H1 (cell line): Measurements from ENCODE around the gene LBH. TPM values are rescaled to one million over a fixed set of nuclear protein-coding genes. Genes with fewer than 3 reads are reported as not detected.

Experiments used
- CTCF ChIA-PET: fragments of 300-600 bp; sonication (Branson Sonifier 250); formaldehyde crosslinking; loops from one replicate; lab custom pipeline; 2021; ENCODE audit not compliant: partially characterized antibody; lab: Charles Lee
- POLR2A ChIA-PET: fragments of 300-600 bp; sonication (Branson Sonifier 250); formaldehyde crosslinking; loops from one replicate; lab custom pipeline; 2021; ENCODE audit warnings: inconsistent platforms; ENCODE audit not compliant: partially characterized antibody; lab: Charles Lee
- DNase-seq, 2 experiments: peaks; one replicate each; pipeline versions ENCODE4 v3.0.0 to v3.0.0-alpha.2; 2010 to 2022; ENCODE audit warnings: low spot score in 2 of 2, low read depth in 1 of 2, mixed read lengths in 1 of 2
- FAIRE-seq: peaks from 2 replicates; lab custom pipeline; 2011; peaks lifted over from hg19 to GRCh38; lab: Jason Lieb, UNC
- H2AFZ ChIP-seq: 2 replicates; pipeline ENCODE4 v1.8.1; 2012; ENCODE audit warnings: low read length, inconsistent platforms
- H2AK5ac ChIP-seq: 2 replicates; pipeline ENCODE4 v1.6.1; 2013; ENCODE audit warnings: low read depth, low read length
- H2BK120ac ChIP-seq: replicated peaks from 2 replicates; pipeline ENCODE3; 2013; ENCODE audit warnings: low read depth, low read length, inconsistent platforms
- H2BK12ac ChIP-seq: 2 replicates; pipeline ENCODE4 v1.6.1; 2013; ENCODE audit warnings: low read depth, low read length
- H2BK15ac ChIP-seq: 2 replicates; pipeline ENCODE4 v1.6.1; 2013; ENCODE audit warnings: low read length
- H2BK20ac ChIP-seq: 2 replicates; pipeline ENCODE4 v1.6.1; 2013; ENCODE audit warnings: low read length
- H2BK5ac ChIP-seq: 2 replicates; pipeline ENCODE4 v1.6.1; 2013; ENCODE audit warnings: low read depth, low read length
- H3K14ac ChIP-seq: 2 replicates; pipeline ENCODE4 v1.6.1; 2013; ENCODE audit warnings: inconsistent platforms; ENCODE audit not compliant: insufficient read length
- H3K18ac ChIP-seq: 2 replicates; pipeline ENCODE4 v1.6.1; 2013; ENCODE audit warnings: low read length; ENCODE audit errors: extremely low read depth
- H3K23ac ChIP-seq: 2 replicates; pipeline ENCODE4 v1.6.1; 2013; ENCODE audit warnings: inconsistent platforms; ENCODE audit not compliant: insufficient read length
- H3K23me2 ChIP-seq: 2 replicates; pipeline ENCODE4 v1.6.1; 2013; ENCODE audit warnings: low read depth, low read length
- H3K27ac ChIP-seq: 2 replicates; pipeline ENCODE4 v1.6.1; 2011; ENCODE audit warnings: low read depth, low read length, inconsistent platforms
- H3K27me3 ChIP-seq, 4 experiments: replicated peaks in 1 of 4; 1 replicate in 1 of 4; 2 replicates in 3 of 4; pipeline versions ENCODE4 v1.6.1 to v1.8.1; 2011 to 2013; ENCODE audit warnings: low read length in 3 of 4, mild to moderate bottlenecking in 3 of 4, inconsistent platforms in 2 of 4, mixed read lengths in 2 of 4, moderate library complexity in 1 of 4; ENCODE audit not compliant: control insufficient read depth in 3 of 4, insufficient read depth in 3 of 4; ENCODE audit errors: extremely low read depth in 1 of 4
- H3K36me3 ChIP-seq, 4 experiments: 2 replicates each; pipeline versions ENCODE4 v1.6.1 to v1.8.1; 2011 to 2013; ENCODE audit warnings: mild to moderate bottlenecking in 4 of 4, low read length in 3 of 4, moderate library complexity in 2 of 4, control low read depth in 1 of 4, inconsistent platforms in 1 of 4; ENCODE audit not compliant: insufficient read depth in 4 of 4, control insufficient read depth in 2 of 4
- H3K4ac ChIP-seq: replicated peaks from 2 replicates; pipeline ENCODE3; 2013; ENCODE audit warnings: low read length, low read depth, mixed read lengths, inconsistent platforms; ENCODE audit not compliant: insufficient read length
- H3K4me1 ChIP-seq, 4 experiments: replicated peaks in 1 of 4; 1 replicate in 1 of 4; 2 replicates in 3 of 4; pipeline versions ENCODE4 v1.6.1 to v1.8.1; 2011 to 2013; ENCODE audit warnings: low read length in 3 of 4, inconsistent platforms in 2 of 4, mixed read lengths in 1 of 4; ENCODE audit not compliant: insufficient read depth in 4 of 4, control insufficient read depth in 3 of 4
- H3K4me2 ChIP-seq, 2 experiments: 2 replicates each; pipeline versions ENCODE4 v1.6.1 to v1.8.1; 2011 to 2013; ENCODE audit warnings: low read depth in 2 of 2, low read length in 2 of 2, control low read depth in 1 of 2, inconsistent platforms in 1 of 2, mild to moderate bottlenecking in 1 of 2; ENCODE audit not compliant: insufficient read depth in 1 of 2
- H3K4me3 ChIP-seq, 4 experiments: fragments of 200-600, 300-600 bp in 1 of 4; sonication (generic), shearing (Covaris generic), sonication (Bioruptor Twin) in 1 of 4; 2 replicates each; pipeline versions ENCODE4 v1.5.1 to v1.8.1; 2011 to 2016; ENCODE audit warnings: low read length in 4 of 4, low read depth in 3 of 4, control low read depth in 2 of 4, inconsistent platforms in 2 of 4, mild to moderate bottlenecking in 2 of 4, mixed read lengths in 1 of 4, moderate library complexity in 1 of 4; ENCODE audit not compliant: insufficient read depth in 2 of 4; ENCODE audit errors: extremely low read depth in 1 of 4
- H3K56ac ChIP-seq: replicated peaks from 2 replicates; pipeline ENCODE3; 2013; ENCODE audit warnings: low read depth, mild to moderate bottlenecking, mixed read lengths, low read length, inconsistent platforms; ENCODE audit not compliant: insufficient read length
- H3K79me1 ChIP-seq: 2 replicates; pipeline ENCODE4 v1.6.1; 2013; ENCODE audit warnings: low read depth, low read length, control low read depth
- H3K79me2 ChIP-seq, 2 experiments: 2 replicates each; pipeline versions ENCODE4 v1.6.1 to v1.8.1; 2012 to 2013; ENCODE audit warnings: low read length in 2 of 2, mild to moderate bottlenecking in 2 of 2, inconsistent platforms in 1 of 2; ENCODE audit not compliant: insufficient read depth in 2 of 2, control insufficient read depth in 1 of 2
- H3K9ac ChIP-seq, 4 experiments: replicated peaks in 1 of 4; 1 replicate in 1 of 4; 2 replicates in 3 of 4; pipeline versions ENCODE4 v1.6.1 to v1.8.1; 2011 to 2013; ENCODE audit warnings: low read depth in 3 of 4, low read length in 3 of 4, control low read depth in 2 of 4, mild to moderate bottlenecking in 2 of 4, moderate library complexity in 2 of 4, inconsistent platforms in 1 of 4; ENCODE audit errors: extremely low read depth in 1 of 4
- H3K9me3 ChIP-seq, 2 experiments: 2 replicates each; pipeline versions ENCODE4 v1.6.1 to v1.8.1; 2012 to 2013; ENCODE audit warnings: mild to moderate bottlenecking in 2 of 2, moderate library complexity in 2 of 2, control low read depth in 1 of 2, inconsistent platforms in 1 of 2, low read depth in 1 of 2, low read length in 1 of 2, mixed read lengths in 1 of 2; ENCODE audit not compliant: insufficient read depth in 2 of 2
- H4K20me1 ChIP-seq, 2 experiments: replicated peaks in 1 of 2; 2 replicates each; pipeline versions ENCODE3 to v1.8.1; 2011 to 2013; ENCODE audit warnings: inconsistent platforms in 2 of 2, low read length in 2 of 2, mild to moderate bottlenecking in 1 of 2; ENCODE audit not compliant: insufficient read depth in 2 of 2, control insufficient read depth in 1 of 2
- H4K5ac ChIP-seq: 2 replicates; pipeline ENCODE4 v1.6.1; 2013; ENCODE audit warnings: low read length, low read depth, mixed read lengths, inconsistent platforms; ENCODE audit not compliant: insufficient read length
- H4K8ac ChIP-seq: 2 replicates; pipeline ENCODE4 v1.8.0; 2013; ENCODE audit warnings: mild to moderate bottlenecking, moderate library complexity, low read length, inconsistent platforms; ENCODE audit not compliant: insufficient read depth; ENCODE audit errors: extremely low read depth
- H4K91ac ChIP-seq: replicated peaks from 2 replicates; pipeline ENCODE3; 2013; ENCODE audit warnings: low read length, mixed read lengths, inconsistent platforms; ENCODE audit not compliant: insufficient read length
- CTCF ChIP-seq, 3 experiments: IDR thresholded peaks; 1 replicate in 2 of 3; 2 replicates in 1 of 3; pipeline versions ENCODE4 v1.5.1 to v1.6.1; 2011; ENCODE audit warnings: low read length in 3 of 3, mild to moderate bottlenecking in 3 of 3, inconsistent platforms in 2 of 3, low read depth in 1 of 3, moderate library complexity in 1 of 3; ENCODE audit not compliant: insufficient read depth in 1 of 3; ENCODE audit errors: control extremely low read depth in 1 of 3
- PHF8 ChIP-seq: fragments of 200-600 bp; sonication (generic); conservative IDR thresholded peaks from 2 replicates; pipeline ENCODE4 v1.7.1; 2012; ENCODE audit warnings: low read depth, mild to moderate bottlenecking, inconsistent platforms, low read length, moderate library complexity
- POU5F1 ChIP-seq: IDR thresholded peaks from 2 replicates; pipeline ENCODE4 v1.6.1; 2011; ENCODE audit warnings: low read depth, mild to moderate bottlenecking, low read length, moderate library complexity
- YY1 ChIP-seq: IDR thresholded peaks from 2 replicates; pipeline ENCODE4 v1.6.1; 2011; ENCODE audit warnings: low read depth, mild to moderate bottlenecking, low read length
- WGBS, 2 experiments: shearing (Covaris generic) in 1 of 2; methylation state at CpG; one replicate each; pipeline versions ENCODE4 v1.1.6 to v1.1.7; 2013 to 2015; ENCODE audit warnings: low lambda C conversion rate in 2 of 2, mixed read lengths in 2 of 2, inconsistent platforms in 1 of 2, low coverage in 1 of 2, missing lambda C conversion rate in 1 of 2; ENCODE audit not compliant: insufficient replicate concordance in 2 of 2, insufficient coverage in 1 of 2, insufficient read length in 1 of 2; ENCODE audit errors: extremely low coverage in 1 of 2, missing lambda C conversion rate in 1 of 2; 5-methylcytosine and 5-hydroxymethylcytosine counted together
- polyA plus RNA-seq, 7 experiments: library from polyadenylated mRNA; depleted of rRNA in 3 of 7; stranded (reverse) in 5 of 7; unstranded in 2 of 7; fragments of >200 nt in 5 of 7; fragments of 200-250 nt in 2 of 7; gene quantifications; 1 replicate in 5 of 7; 2 replicates in 1 of 7; 4 replicates in 1 of 7; pipeline versions ENCODE4 v1.2.1 to v1.2.3, GENCODE V29; 2011 to 2013; ENCODE audit warnings: missing spikeins in 2 of 7, mixed read lengths in 2 of 7
- total RNA-seq: library from RNA; stranded (reverse); fragmentation: NEBNext Ultra II Directional; extraction: Animal tissue kit (Norgen Biotek cat#: 25700); gene quantifications from 2 replicates; pipeline ENCODE4 v1.2.1, GENCODE V29; 2021
- TF ChIP-seq, protein P1 (sequence below): IDR thresholded peaks from 2 replicates; pipeline ENCODE4 v1.6.1; 2012; ENCODE audit warnings: low read length, inconsistent platforms

Gene LBH
- total and polyA plus RNA-seq, 2 of the 8 experiments (the other 6 are each of a cell fraction or from before 2014, with no cell fraction given): 25.7 to 34.5 TPM

- Histone ChIP-seq H2BK15ac (no peak overlapping the region), H2BK20ac (no peak overlapping the region), H2BK5ac (no peak overlapping the region), H3K4me3 (no peak overlapping the region), H2AK5ac (no peak overlapping the region), H4K91ac (no peak overlapping the region), H3K79me1 (no peaks in the 10 kb centered on the region), H3K4me1 (peaks cover 0 to 9% (median 5%) of the 10 kb centered on the region in 4 experiments; a peak in 5 of 7 replicates), H3K4ac (no peak overlapping the region), H2AFZ (no peak overlapping the region), H3K23me2 (no peaks in the 10 kb centered on the region), H3K36me3 (no peaks in the 10 kb centered on the region), H4K5ac (no peak overlapping the region), H4K8ac (no peak overlapping the region), H3K9ac (no peak overlapping the region), H3K56ac (no peak overlapping the region), H2BK12ac (no peak overlapping the region), H3K27ac (no peak overlapping the region), H4K20me1 (no peaks in the 10 kb centered on the region), H3K23ac (no peak overlapping the region), H3K14ac (no peak overlapping the region), H3K79me2 (no peaks in the 10 kb centered on the region; a peak in 1 of 4 replicates), H3K18ac (no peak overlapping the region), H3K27me3 (no peaks in the 10 kb centered on the region), H3K9me3 (no peaks in the 10 kb centered on the region), H2BK120ac (no peak overlapping the region), H3K4me2 (no peak overlapping the region)
- 87% methylated on average over 11 of the region's 11 CpGs; no CpG with 5 or more reads in 1 of the 2 experiments for WGBS, 2 experiments
- FAIRE-seq (no peak), DNase-seq (no peak)
- ChIA-PET POLR2A (interaction anchor here (2.5 kb wide), 1 partner anchor 18 kb away, joined by 15 read pairs; the partner anchor contains the start of gene LBH), CTCF (interaction anchor here (1.4 to 2.4 kb wide), 7 partner anchors 10 to 499 kb away, joined by 5 to 10 read pairs (median 9); partner anchors contain the start of gene LBH)
- TF ChIP-seq YY1: no peak
- TF ChIP-seq POU5F1: no peak
- TF ChIP-seq PHF8: no peak
- TF ChIP-seq, protein P1, sequence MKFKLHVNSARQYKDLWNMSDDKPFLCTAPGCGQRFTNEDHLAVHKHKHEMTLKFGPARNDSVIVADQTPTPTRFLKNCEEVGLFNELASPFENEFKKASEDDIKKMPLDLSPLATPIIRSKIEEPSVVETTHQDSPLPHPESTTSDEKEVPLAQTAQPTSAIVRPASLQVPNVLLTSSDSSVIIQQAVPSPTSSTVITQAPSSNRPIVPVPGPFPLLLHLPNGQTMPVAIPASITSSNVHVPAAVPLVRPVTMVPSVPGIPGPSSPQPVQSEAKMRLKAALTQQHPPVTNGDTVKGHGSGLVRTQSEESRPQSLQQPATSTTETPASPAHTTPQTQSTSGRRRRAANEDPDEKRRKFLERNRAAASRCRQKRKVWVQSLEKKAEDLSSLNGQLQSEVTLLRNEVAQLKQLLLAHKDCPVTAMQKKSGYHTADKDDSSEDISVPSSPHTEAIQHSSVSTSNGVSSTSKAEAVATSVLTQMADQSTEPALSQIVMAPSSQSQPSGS: no peak
- TF ChIP-seq CTCF (IDR thresholded peaks at IDR 0.05; ENCODE audit: control extremely low read depth in 1 of 3, insufficient read depth in 1 of 3, low read depth in 1 of 3, low read length in 3 of 3): no peak
Measured at GRCh38 chr2:30213326-30213725, 18.0 kb upstream of the LBH start.
